Neutrophil (primary cell): ENCODE data around the gene ARMH4.

Source experiments
- H3K27ac ChIP-seq: fragments of 200-600 bp; sonication (generic); 2 replicates; pipeline ENCODE4 v1.5.1; 2016; ENCODE audit warnings: mild to moderate bottlenecking, moderate library complexity
- H3K27me3 ChIP-seq: fragments of 200-600 bp; sonication (generic); 2 replicates; pipeline ENCODE4 v1.6.0; 2016; ENCODE audit warnings: mild to moderate bottlenecking
- H3K36me3 ChIP-seq: fragments of 200-600 bp; sonication (generic); 2 replicates; pipeline ENCODE4 v1.5.1; 2017
- H3K4me1 ChIP-seq, 2 experiments: fragments of 200-600 bp in 1 of 2; sonication (generic) in 1 of 2; 1 replicate in 1 of 2; 2 replicates in 1 of 2; pipeline versions ENCODE4 v1.5.1 to v1.6.1; 2013 to 2016; ENCODE audit warnings: low read depth in 1 of 2, low read length in 1 of 2, mild to moderate bottlenecking in 1 of 2, moderate library complexity in 1 of 2; ENCODE audit not compliant: control insufficient read depth in 1 of 2, insufficient read depth in 1 of 2
- H3K4me3 ChIP-seq, 2 experiments: fragments of 200-600 bp in 1 of 2; sonication (generic) in 1 of 2; 1 replicate in 1 of 2; 2 replicates in 1 of 2; pipeline ENCODE4 v1.5.1; 2013 to 2016; ENCODE audit warnings: low read depth in 1 of 2, low read length in 1 of 2, mild to moderate bottlenecking in 1 of 2, moderate library complexity in 1 of 2
- H3K9me3 ChIP-seq: fragments of 200-600 bp; sonication (generic); 2 replicates; pipeline ENCODE4 v1.5.1; 2016
- TF ChIP-seq, protein P1 (sequence below): fragments of 200-600 bp; sonication (generic); IDR thresholded peaks from 2 replicates; pipeline ENCODE4 v1.5.1; 2016; ENCODE audit warnings: antibody characterized with exemption

Gene ARMH4

DNA sequence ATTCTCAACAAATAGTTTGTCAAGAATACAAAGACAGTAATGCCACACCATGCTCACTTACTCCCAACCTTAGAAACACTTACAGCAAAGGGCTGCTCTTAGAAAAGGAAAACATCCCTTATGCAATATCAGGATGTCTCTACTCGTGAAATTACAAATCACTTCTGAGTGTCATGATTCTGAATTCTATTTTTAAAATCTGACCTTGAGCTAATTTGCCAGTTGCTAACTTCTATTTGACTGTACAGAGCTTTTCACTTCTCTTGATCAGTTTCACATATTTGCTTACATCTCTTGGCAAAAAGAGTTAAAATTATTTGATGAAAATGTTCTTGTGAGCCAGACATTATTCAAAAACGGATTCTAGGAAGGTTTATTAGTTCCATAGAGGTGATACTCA is 149.4 kb downstream of the ARMH4 start:
- Histone ChIP-seq H3K36me3 (no peaks in the 10 kb centered on the region), H3K27me3 (peaks cover 3% of the 10 kb centered on the region), H3K9me3 (no peaks in the 10 kb centered on the region), H3K4me3 (no peak overlapping the region), H3K27ac (no peak overlapping the region), H3K4me1 (no peaks in the 10 kb centered on the region)
- TF ChIP-seq, protein P1, sequence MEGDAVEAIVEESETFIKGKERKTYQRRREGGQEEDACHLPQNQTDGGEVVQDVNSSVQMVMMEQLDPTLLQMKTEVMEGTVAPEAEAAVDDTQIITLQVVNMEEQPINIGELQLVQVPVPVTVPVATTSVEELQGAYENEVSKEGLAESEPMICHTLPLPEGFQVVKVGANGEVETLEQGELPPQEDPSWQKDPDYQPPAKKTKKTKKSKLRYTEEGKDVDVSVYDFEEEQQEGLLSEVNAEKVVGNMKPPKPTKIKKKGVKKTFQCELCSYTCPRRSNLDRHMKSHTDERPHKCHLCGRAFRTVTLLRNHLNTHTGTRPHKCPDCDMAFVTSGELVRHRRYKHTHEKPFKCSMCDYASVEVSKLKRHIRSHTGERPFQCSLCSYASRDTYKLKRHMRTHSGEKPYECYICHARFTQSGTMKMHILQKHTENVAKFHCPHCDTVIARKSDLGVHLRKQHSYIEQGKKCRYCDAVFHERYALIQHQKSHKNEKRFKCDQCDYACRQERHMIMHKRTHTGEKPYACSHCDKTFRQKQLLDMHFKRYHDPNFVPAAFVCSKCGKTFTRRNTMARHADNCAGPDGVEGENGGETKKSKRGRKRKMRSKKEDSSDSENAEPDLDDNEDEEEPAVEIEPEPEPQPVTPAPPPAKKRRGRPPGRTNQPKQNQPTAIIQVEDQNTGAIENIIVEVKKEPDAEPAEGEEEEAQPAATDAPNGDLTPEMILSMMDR = no peak

DNA sequence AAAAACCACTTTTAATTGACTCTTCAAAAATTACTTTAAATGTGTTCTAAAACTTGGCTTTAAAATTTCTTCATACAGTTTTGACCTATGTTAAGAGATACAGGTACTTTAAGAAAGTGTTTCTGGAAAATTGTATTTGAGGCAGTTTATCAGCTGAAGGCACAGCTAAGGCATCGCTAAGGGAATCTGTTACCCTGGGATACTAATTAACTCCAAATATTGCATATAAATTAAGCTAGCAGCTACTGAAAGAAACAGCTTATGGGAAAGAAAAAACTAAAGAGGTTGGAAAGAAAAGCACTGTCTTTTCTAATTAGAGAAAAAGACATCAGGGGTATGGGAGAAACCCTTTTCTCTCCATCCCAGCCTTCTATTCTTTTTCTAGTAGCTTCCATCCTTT is 152.0 kb downstream of the ARMH4 start:
- Histone ChIP-seq H3K9me3 (no peaks in the 10 kb centered on the region), H3K4me3 (no peak overlapping the region), H3K27me3 (peaks cover 3% of the 10 kb centered on the region), H3K27ac (no peak overlapping the region), H3K4me1 (no peaks in the 10 kb centered on the region), H3K36me3 (no peaks in the 10 kb centered on the region)
- TF ChIP-seq, protein P1 = no peak

DNA sequence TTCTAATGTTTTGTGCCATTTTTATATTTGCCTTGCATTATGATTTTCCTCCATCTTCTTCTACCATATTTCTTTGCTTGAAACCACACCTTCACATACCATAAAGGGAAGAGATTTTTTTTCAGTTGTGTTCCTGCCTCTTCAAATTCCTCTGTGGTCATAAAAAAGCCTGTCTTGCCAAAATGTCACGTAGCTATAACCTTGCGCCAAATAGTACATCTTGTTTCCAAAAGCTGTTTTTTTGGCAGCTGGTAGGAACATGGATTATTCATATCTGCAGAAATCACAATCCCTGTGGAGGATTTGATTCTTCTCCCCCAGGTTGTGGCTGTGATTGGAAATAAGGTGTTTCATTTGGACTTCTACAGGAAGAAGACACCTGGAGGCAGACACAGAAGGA is 152.5 kb downstream of the ARMH4 start:
- H3K27me3 ChIP-seq = peaks cover 3% of the 10 kb centered on the region
- H3K9me3 ChIP-seq = no peaks in the 10 kb centered on the region
- TF ChIP-seq, protein P1 = no peak
- no peak overlapping the region for H3K4me3 ChIP-seq
- no peaks in the 10 kb centered on the region for H3K4me1 ChIP-seq
- no peak overlapping the region for H3K27ac ChIP-seq
- H3K36me3 ChIP-seq = no peaks in the 10 kb centered on the region

DNA sequence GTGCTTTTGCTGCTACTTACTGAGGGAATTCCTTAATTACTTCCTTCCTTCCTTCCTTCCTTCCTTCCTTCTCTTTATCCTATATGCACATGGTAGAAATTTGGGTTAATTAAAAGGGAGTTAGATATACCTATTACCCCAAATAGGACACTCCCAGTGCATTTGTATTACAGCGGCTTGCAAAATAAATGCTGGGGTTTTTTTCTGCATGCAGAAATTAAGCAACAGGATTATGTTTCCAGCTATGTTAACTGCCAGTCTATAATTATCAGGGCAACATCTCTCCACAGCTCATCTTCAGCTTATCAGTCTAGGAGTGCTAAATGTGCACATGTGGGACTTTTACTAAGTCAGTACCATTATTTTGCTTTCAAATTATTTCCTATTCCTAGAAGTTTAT is 153.2 kb downstream of the ARMH4 start:
- Histone ChIP-seq H3K4me3 (no peak overlapping the region), H3K9me3 (no peaks in the 10 kb centered on the region), H3K36me3 (no peaks in the 10 kb centered on the region), H3K27ac (no peak overlapping the region), H3K4me1 (no peaks in the 10 kb centered on the region), H3K27me3 (peaks cover 3% of the 10 kb centered on the region)
- TF ChIP-seq, protein P1 = no peak

DNA sequence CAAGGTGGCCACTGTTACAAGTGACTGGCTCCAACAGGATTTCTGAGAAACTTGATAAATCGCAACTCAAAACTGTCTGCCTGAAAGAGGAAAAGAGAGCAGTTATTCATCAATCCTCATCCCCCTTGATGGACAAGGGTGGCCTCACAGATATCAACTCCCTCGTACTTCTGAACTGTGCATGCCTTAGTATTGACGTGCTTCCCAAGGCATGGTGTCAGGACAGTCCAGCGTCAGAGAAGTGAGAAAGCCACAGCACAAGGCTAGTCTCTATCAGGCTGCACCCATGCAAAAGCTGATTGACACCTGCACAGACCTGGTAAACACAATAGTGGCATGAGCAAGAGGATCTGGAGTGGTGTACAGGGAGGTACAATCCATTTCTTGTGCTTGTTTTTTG is 160.7 kb downstream of the ARMH4 start:
- no peak overlapping the region for H3K4me3 ChIP-seq
- H3K36me3 ChIP-seq = no peaks in the 10 kb centered on the region
- H3K4me1 ChIP-seq = no peaks in the 10 kb centered on the region
- no peaks in the 10 kb centered on the region for H3K9me3 ChIP-seq
- no peak overlapping the region for H3K27ac ChIP-seq
- H3K27me3 ChIP-seq = no peaks in the 10 kb centered on the region
- TF ChIP-seq, protein P1 = no peak

DNA sequence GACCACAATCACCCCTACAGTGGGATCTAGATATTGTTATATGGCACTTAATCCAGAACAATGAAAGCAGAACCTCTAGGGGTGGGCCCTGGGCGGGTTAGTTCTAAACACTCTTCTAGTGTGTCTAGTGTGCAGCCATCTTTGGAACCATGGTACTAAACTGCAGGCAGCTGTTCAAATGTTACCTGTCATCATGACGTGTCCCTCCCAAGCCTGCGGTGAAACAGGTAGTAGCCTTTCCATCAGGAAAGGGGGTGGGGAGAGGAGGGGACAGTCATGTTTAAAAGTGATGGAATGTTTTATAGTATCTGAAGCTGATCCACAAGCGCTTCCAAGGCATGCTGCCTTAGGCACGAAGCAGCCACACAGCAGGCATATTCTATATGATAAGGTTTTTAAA is 163.6 kb downstream of the ARMH4 start:
- Histone ChIP-seq H3K4me3 (no peak overlapping the region), H3K27ac (no peak overlapping the region), H3K4me1 (no peaks in the 10 kb centered on the region), H3K27me3 (no peaks in the 10 kb centered on the region), H3K36me3 (no peaks in the 10 kb centered on the region), H3K9me3 (no peaks in the 10 kb centered on the region)
- TF ChIP-seq, protein P1 = no peak
